GM12875 (cell line): ENCODE results near the gene ITIH2.

Experiments
- H3K4me3 ChIP-seq: one replicate; pipeline ENCODE4 v1.5.1; 2011; ENCODE audit warnings: low read depth, low read length, control low read depth
- TF ChIP-seq, protein P1 (sequence below): IDR thresholded peaks from 2 replicates; pipeline ENCODE4 v1.5.1; 2011; ENCODE audit warnings: low read depth, mild to moderate bottlenecking, control low read depth, inconsistent platforms, low read length, moderate library complexity, borderline replicate concordance; ENCODE audit not compliant: insufficient read depth

Gene ITIH2

GRCh38 chr10:7788639-7789286 lies 85.6 kb downstream of the ITIH2 start:
- TF ChIP-seq, protein P1, sequence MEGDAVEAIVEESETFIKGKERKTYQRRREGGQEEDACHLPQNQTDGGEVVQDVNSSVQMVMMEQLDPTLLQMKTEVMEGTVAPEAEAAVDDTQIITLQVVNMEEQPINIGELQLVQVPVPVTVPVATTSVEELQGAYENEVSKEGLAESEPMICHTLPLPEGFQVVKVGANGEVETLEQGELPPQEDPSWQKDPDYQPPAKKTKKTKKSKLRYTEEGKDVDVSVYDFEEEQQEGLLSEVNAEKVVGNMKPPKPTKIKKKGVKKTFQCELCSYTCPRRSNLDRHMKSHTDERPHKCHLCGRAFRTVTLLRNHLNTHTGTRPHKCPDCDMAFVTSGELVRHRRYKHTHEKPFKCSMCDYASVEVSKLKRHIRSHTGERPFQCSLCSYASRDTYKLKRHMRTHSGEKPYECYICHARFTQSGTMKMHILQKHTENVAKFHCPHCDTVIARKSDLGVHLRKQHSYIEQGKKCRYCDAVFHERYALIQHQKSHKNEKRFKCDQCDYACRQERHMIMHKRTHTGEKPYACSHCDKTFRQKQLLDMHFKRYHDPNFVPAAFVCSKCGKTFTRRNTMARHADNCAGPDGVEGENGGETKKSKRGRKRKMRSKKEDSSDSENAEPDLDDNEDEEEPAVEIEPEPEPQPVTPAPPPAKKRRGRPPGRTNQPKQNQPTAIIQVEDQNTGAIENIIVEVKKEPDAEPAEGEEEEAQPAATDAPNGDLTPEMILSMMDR, result no peak
- peak overlapping the region; percentile 76 for H3K4me3 ChIP-seq

DNA sequence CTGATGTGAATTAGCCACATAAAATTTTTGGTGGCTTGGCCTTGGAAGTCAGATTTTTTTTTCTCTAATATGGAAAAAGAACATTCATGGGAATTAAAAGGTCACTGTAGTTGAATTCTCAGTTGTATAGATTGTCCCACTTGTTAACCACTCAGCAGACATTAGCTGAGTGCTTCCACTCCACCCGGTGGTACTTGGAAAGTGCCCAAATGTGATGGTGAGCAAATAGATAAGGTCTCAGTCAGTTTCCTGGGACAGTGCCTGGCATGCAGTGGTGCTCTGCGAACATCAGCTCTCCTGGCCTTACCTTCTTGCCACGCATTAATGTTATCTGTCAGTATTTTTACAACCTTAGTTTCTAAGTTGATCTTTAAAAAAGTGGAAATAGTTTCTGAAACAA lies 86.3 kb downstream of the ITIH2 start:
- peak overlapping the region; percentile 76 for H3K4me3 ChIP-seq

DNA sequence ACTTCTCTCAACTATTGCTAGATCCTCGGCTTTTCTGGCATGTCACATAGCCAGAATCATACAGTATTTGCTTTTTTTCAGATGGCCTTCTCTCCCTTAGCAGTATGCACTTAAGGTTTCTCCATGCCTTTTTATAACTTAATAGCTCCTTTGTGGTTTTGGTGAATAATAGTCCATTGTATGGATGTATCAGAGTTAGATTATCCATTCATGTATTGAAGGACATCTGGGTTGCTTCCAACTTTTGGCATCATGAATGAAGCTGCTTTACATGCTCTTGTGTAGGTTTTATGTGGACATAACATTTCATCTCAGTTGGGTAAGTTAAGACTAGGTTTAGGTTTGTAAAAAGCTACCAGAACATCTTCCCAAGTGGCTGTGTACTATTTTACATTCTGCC lies 89.4 kb downstream of the ITIH2 start:
- TF ChIP-seq, protein P1, result no peak
- H3K4me3 ChIP-seq, result no peak overlapping the region

More for the DNA sequence above, 86.3 kb downstream of the ITIH2 start:
- TF ChIP-seq, protein P1, result no peak

DNA sequence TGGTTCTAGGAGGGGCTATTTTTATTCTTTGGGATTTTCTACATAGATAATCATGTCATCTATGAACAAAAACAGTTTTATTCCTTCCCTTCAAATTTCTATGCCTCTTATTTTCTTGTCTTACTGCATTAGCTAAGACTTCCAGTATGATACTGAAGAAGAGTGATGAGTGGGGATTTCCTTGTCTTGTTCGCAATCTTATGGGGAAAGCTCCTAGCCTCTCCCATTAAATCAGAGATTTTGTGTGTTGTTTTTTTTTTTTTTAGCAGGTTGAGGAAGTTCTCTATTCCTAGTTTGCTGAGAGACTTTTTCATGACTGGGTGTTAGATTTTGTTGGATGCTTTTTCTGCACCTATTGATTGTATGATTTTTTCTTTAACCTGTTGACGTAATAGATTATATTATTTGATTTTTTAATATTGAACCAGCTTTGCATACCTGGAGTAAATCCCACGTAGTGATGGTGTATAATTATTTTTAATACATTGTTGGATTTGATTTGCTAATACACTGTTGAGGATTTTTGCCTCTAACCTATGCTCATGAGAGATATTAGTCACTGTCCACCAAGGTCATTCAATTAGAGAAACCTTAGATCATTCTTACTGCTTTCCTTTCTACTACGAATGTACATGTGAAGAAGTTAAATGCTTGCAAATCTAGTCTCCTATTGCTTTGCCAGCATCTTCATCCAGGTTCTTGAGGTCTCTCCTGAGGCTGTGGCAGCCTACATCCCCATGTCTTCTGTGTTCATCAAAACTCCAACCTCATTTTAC lies 91.3 kb downstream of the ITIH2 start:
- H3K4me3 ChIP-seq, result no peak overlapping the region
- TF ChIP-seq, protein P1, result no peak

- TF ChIP-seq, protein P1, result no peak
- H3K4me3 ChIP-seq, result no peak overlapping the region
Observed at GRCh38 chr10:7795605-7796004, 92.5 kb downstream of the ITIH2 start.

- TF ChIP-seq, protein P1, result no peak
- H3K4me3 ChIP-seq, result no peak overlapping the region
Observed at GRCh38 chr10:7797582-7797981, 94.5 kb downstream of the ITIH2 start.
